Measurements from ENCODE around the gene DGUOK. TPM values are rescaled to one million over a fixed set of nuclear protein-coding genes. Genes with fewer than 3 reads are reported as not detected.

DGUOK gene
- total and polyA plus RNA-seq, 9 donors = 35.0 to 50.5 (median 44.9) TPM

DNA sequence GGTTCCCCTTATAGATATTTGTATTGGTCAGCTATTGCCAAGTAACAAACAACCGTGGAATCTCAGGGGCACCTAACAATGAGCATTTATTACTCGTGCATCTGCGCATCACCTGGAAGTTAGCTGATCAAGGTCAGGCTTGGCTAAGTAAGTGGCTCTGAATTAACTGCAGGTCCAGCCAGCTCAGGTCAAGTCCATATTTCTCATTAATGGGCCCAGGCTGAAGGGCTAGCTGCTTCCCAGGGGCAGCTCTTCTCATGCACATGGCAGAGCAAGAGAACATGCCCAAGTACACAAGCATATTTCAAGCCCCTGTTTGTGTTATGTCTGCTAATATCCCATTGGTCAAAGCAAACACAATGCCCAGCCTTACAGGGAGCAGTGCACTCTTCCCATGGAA is 7.8 kb upstream of the DGUOK start:
- WGBS (ENCODE audit: insufficient coverage) = 81% methylated on average over 3 of the region's 3 CpGs
- H3K9me3 ChIP-seq (replicated peaks; ENCODE audit: control insufficient read depth, low read depth, low read length) = no peaks in the 10 kb centered on the region
- peaks cover 21% of the 10 kb centered on the region for H3K27me3 ChIP-seq (ENCODE audit: control insufficient read depth, insufficient read depth, low read length)
- DNase-seq = no peak
- no peak overlapping the region for H3K27ac ChIP-seq (ENCODE audit: low read length)
- H3K4me1 ChIP-seq (ENCODE audit: control insufficient read depth, insufficient read depth, low read length) = no peaks in the 10 kb centered on the region
- no peak overlapping the region for H3K4me3 ChIP-seq (ENCODE audit: low read length)
- H3K36me3 ChIP-seq (ENCODE audit: control insufficient read depth, insufficient read depth, low read length) = no peaks in the 10 kb centered on the region

DNA sequence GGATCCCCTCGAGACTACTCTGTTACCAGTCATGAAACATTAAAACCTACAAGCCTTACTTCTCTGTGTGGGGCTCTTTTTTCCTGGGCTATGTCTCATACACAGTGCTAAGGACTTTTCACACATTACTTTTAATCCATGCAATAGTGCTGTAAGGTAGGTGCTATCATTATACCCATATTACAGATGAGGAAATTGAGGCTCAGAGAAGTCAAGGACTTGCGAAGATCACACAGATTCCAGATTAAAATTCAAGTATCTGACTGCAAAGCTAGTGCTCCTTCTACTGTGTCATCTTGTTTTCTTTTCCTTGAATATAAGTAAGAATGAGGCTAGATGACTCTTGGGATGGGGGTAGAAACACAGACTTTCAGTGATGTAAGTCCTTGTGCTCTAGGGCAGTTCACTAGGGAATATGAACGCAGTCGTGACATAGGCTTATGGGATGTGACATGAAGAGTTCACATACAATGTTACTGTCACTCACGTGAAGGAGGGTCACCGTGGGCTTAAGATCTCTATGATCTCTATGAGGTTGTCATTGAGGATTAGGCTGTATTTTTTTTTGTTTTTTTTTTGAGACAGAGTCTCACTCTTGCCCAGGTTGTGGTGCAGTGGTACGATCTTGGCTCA is 7.0 kb upstream of the DGUOK start:
- 75% methylated on average over 1 of the region's 7 CpGs for WGBS (ENCODE audit: insufficient coverage)

DNA sequence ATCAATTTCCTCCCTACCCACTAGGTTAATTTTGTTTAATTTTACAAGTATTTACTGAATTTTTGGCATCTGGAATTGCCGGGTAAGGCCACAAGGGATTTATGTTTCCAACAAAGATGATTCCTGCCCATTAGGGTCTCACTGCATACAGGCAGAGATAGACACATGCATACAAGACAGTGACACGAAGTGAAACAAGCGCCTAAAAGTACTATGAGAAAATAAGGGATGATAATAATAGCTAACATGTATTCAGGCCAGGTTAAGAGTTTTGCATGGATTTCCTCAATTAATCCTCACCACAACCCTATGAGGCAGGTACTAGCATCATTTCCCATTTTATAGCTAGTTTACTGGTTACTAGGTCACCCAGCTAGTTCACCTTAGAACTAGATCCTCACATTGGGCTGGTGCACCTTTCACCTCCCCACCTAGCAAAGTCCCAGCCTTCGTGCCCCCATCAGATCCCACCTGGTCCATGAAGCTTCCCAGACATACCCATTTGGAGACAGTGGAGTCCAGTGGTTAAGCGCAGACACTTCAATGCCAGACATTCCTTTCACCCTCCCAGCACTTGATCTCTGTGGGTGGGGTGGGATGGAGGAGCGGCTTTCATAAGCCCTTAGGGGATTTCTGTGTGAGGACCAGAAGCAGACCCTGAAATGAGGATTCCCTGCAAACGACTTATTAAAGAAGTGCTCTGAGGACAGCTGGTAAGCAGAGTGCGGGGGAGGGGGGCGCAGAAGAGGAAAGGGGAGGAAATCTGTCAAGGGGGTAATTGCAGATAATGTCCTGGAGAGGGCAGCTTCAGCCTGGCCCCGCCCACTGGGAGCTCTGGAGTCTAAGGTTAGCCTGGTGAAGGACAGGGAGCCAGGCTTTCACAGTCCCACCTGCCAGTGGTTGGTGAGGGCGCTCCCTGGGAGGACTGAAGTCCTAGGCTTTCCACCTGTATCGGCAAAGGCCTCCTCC is 5.8 kb upstream of the DGUOK start:
- Histone ChIP-seq H3K9me3 (replicated peaks; ENCODE audit: control insufficient read depth, low read depth, low read length) (no peaks in the 10 kb centered on the region), H3K27me3 (ENCODE audit: control insufficient read depth, insufficient read depth, low read length) (peaks cover 23% of the 10 kb centered on the region), H3K4me1 (ENCODE audit: control insufficient read depth, insufficient read depth, low read length) (no peaks in the 10 kb centered on the region), H3K36me3 (ENCODE audit: control insufficient read depth, insufficient read depth, low read length) (no peaks in the 10 kb centered on the region), H3K4me3 (ENCODE audit: low read length) (no peak overlapping the region), H3K27ac (ENCODE audit: low read length) (no peak overlapping the region)
- no peak for DNase-seq
- 14% methylated on average over 5 of the region's 12 CpGs for whole genome bisulfite sequencing (ENCODE audit: insufficient coverage)

More for the DNA sequence above, 7.0 kb upstream of the DGUOK start:
- Histone ChIP-seq H3K9me3 (replicated peaks; ENCODE audit: control insufficient read depth, low read depth, low read length) (no peaks in the 10 kb centered on the region), H3K36me3 (ENCODE audit: control insufficient read depth, insufficient read depth, low read length) (no peaks in the 10 kb centered on the region), H3K27me3 (ENCODE audit: control insufficient read depth, insufficient read depth, low read length) (peaks cover 21% of the 10 kb centered on the region), H3K4me3 (ENCODE audit: low read length) (no peak overlapping the region), H3K4me1 (ENCODE audit: control insufficient read depth, insufficient read depth, low read length) (no peaks in the 10 kb centered on the region), H3K27ac (ENCODE audit: low read length) (no peak overlapping the region)
- no peak for DNase-seq

DNA sequence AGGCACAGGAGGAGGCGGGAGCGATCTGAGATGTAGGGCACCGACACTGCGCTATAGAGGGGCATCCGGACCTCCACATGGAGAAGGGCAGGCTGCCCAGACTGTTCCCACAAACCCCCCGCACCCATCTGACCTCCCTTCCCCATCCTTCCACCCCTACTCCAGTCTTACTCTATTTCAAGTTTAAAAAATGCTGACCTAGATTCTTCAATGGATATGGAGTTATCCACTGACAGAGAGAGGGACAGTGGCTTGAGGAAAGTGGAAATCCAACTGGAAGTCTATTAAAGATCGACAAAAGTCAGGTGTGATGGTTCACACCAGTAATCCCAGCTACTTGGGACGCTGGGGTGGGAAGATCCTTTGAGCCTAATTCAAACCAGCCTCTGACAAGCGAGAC is 5.1 kb upstream of the DGUOK start:
- H3K4me3 ChIP-seq (ENCODE audit: low read length) = no peak overlapping the region
- H3K27ac ChIP-seq (ENCODE audit: low read length) = no peak overlapping the region
- H3K4me1 ChIP-seq (ENCODE audit: control insufficient read depth, insufficient read depth, low read length) = peaks cover 2% of the 10 kb centered on the region
- H3K27me3 ChIP-seq (ENCODE audit: control insufficient read depth, insufficient read depth, low read length) = peaks cover 23% of the 10 kb centered on the region
- H3K9me3 ChIP-seq (replicated peaks; ENCODE audit: control insufficient read depth, low read depth, low read length) = no peaks in the 10 kb centered on the region
- H3K36me3 ChIP-seq (ENCODE audit: control insufficient read depth, insufficient read depth, low read length) = no peaks in the 10 kb centered on the region
- no peak for DNase-seq
- WGBS (ENCODE audit: insufficient coverage) = 82% methylated on average over 5 of the region's 9 CpGs

DNA sequence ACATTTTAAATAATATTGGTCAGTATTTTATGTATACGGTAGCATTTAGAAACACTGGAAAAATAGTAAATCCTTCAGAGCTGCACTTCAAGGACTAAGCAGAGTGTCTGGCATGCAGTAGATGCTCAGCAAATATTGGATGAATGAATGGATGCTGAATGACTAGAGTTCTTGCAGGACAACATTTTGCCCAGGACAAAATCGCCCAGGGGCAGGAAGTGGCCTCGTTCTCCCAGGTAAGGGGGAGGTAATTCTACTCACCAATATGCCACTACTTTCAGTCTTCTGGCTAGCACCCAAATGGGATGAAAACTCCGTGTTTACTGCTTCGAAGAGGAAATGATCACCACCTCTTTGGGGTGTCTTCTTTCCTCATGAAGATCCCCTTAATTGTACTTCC is 4.0 kb upstream of the DGUOK start:
- peaks cover 2% of the 10 kb centered on the region for H3K4me1 ChIP-seq (ENCODE audit: control insufficient read depth, insufficient read depth, low read length)
- DNase-seq = no peak
- peaks cover 23% of the 10 kb centered on the region for H3K27me3 ChIP-seq (ENCODE audit: control insufficient read depth, insufficient read depth, low read length)
- H3K36me3 ChIP-seq (ENCODE audit: control insufficient read depth, insufficient read depth, low read length) = no peaks in the 10 kb centered on the region
- 52% methylated on average over 3 of the region's 5 CpGs for WGBS (ENCODE audit: insufficient coverage)
- no peak overlapping the region for H3K4me3 ChIP-seq (ENCODE audit: low read length)
- no peak overlapping the region for H3K27ac ChIP-seq (ENCODE audit: low read length)
- no peaks in the 10 kb centered on the region for H3K9me3 ChIP-seq (replicated peaks; ENCODE audit: control insufficient read depth, low read depth, low read length)

DNA sequence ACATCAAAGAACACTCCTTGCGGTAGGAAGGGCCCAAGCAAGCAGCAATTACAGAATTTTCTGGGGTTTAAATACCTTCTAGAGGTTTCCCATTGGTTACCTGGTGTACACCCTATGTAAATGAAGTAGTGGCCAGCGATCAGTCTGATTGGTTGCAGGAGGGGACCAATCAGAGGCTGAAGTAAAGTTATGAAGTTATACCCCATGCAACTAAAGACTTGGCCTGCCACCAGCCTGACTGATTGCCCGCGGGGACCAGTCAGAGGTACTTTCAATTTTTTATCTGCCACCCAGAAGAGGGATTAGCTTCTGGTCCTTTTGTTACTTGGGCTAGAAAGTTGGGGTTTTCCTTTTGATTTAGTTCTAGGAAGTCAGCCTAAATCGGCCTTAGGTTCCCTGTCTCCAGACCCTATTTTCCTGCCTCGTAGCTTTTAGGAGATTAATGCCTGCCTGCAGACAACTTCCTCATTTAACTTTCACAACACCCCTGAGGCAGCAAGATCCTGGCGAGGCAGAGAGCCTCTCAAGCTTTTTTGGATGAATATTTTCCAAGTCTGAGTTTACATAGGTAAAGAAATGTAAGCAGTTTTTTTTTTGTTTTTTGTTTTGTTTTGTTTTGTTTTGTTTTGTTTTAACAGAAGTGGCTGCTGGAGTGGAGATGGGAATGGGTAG is 1.5 kb upstream of the DGUOK start:
- H3K9me3 ChIP-seq (replicated peaks; ENCODE audit: control insufficient read depth, low read depth, low read length) = no peaks in the 10 kb centered on the region
- peaks cover 20% of the 10 kb centered on the region for H3K27me3 ChIP-seq (ENCODE audit: control insufficient read depth, insufficient read depth, low read length)
- WGBS (ENCODE audit: insufficient coverage) = no CpG with 5 or more reads among the region's 7 CpGs
- no peak overlapping the region for H3K27ac ChIP-seq (ENCODE audit: low read length)
- DNase-seq = peak; percentile 25
- H3K4me3 ChIP-seq (ENCODE audit: low read length) = no peak overlapping the region
- H3K4me1 ChIP-seq (ENCODE audit: control insufficient read depth, insufficient read depth, low read length) = peaks cover 13% of the 10 kb centered on the region
- no peaks in the 10 kb centered on the region for H3K36me3 ChIP-seq (ENCODE audit: control insufficient read depth, insufficient read depth, low read length)

DNA sequence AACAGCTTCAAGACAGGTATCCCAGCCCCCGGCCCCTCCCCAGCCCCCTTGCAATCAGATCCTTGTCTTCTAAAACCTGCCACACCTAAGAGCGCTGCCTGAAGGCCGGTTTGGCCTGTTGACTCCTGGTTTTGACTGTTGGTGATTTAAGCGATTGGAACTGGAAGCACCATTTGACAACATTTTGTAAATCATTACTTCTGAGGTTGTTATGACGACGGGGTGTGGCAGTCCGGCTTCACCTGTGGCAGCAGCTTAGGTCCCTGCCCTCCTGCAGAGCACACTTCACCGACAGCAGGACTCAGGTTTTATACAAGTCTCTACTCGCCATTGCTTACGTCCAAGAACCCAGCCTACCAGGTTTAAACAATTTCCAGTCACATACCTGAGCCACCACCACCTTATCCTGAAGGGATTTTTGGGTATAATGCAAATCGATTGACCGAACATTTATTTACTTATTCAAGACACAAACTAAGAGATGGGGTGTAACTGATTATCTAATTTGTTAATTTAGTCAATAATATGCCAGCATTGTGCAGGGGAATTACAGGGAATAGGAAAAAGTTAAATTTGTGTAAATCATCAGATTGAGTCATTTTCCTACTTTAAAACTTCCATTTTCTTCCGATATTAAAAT is 707 bp upstream of the DGUOK start:
- no peaks in the 10 kb centered on the region for H3K9me3 ChIP-seq (replicated peaks; ENCODE audit: control insufficient read depth, low read depth, low read length)
- H3K36me3 ChIP-seq (ENCODE audit: control insufficient read depth, insufficient read depth, low read length) = no peaks in the 10 kb centered on the region
- 93% methylated on average over 3 of the region's 13 CpGs for WGBS (ENCODE audit: insufficient coverage)
- peak overlapping the region; percentile 63 for H3K4me3 ChIP-seq (ENCODE audit: low read length)
- peak overlapping the region; percentile 93 for H3K27ac ChIP-seq (ENCODE audit: low read length)
- H3K27me3 ChIP-seq (ENCODE audit: control insufficient read depth, insufficient read depth, low read length) = peaks cover 17% of the 10 kb centered on the region
- peaks cover 13% of the 10 kb centered on the region for H3K4me1 ChIP-seq (ENCODE audit: control insufficient read depth, insufficient read depth, low read length)
- no peak for DNase-seq

DNA sequence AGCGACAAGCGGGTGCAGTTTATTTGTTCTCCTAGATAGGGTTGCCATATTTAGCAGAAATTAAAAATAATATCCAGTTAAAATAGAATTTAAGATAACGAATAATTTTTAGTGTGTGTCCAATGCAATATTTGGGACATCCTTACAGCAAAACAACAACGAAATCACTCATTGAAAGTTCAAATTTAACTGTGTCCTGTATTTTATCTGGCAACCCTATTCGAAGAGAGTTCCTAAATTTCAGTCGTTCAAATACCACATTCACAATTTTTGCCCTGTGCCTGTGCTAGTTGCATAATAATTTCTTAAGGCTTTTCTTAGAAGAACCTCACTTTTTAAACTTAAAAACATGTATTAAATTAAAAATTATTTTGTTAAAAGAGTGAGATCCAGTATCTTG is 664 bp downstream of the DGUOK start:
- no CpG with 5 or more reads among the region's 6 CpGs for WGBS (ENCODE audit: insufficient coverage)
- peak overlapping the region; percentile 63 for H3K4me3 ChIP-seq (ENCODE audit: low read length)
- H3K4me1 ChIP-seq (ENCODE audit: control insufficient read depth, insufficient read depth, low read length) = peaks cover 13% of the 10 kb centered on the region
- H3K9me3 ChIP-seq (replicated peaks; ENCODE audit: control insufficient read depth, low read depth, low read length) = no peaks in the 10 kb centered on the region
- DNase-seq = no peak
- H3K36me3 ChIP-seq (ENCODE audit: control insufficient read depth, insufficient read depth, low read length) = peaks cover 3% of the 10 kb centered on the region
- H3K27me3 ChIP-seq (ENCODE audit: control insufficient read depth, insufficient read depth, low read length) = peaks cover 9% of the 10 kb centered on the region
- H3K27ac ChIP-seq (ENCODE audit: low read length) = peak overlapping the region; percentile 93

DNA sequence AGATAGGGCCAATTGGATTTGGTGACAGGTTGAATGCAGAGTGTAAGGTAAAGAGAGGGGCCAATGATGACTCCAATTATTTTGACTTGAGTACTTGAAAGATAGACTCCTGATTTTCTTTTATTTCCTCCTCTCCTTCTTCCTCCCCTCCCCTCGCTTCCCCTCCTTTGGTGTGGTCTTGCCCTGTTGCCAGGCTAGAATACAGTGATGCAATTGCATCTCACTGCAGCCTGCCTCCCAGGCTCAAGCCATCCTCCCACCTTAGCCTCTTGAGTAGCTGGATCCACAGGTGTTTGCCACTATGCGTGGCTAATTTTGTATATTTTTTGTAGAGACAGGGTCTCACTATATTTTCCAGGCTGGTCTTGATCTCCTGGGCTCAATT is 2.3 kb downstream of the DGUOK start:
- Histone ChIP-seq H3K27me3 (ENCODE audit: control insufficient read depth, insufficient read depth, low read length) (peaks cover 2% of the 10 kb centered on the region), H3K9me3 (replicated peaks; ENCODE audit: control insufficient read depth, low read depth, low read length) (no peaks in the 10 kb centered on the region), H3K36me3 (ENCODE audit: control insufficient read depth, insufficient read depth, low read length) (peaks cover 10% of the 10 kb centered on the region), H3K27ac (ENCODE audit: low read length) (no peak overlapping the region), H3K4me3 (ENCODE audit: low read length) (no peak overlapping the region), H3K4me1 (ENCODE audit: control insufficient read depth, insufficient read depth, low read length) (peaks cover 13% of the 10 kb centered on the region)
- DNase-seq = no peak
- WGBS (ENCODE audit: insufficient coverage) = 100% methylated on average over 1 of the region's 2 CpGs

DNA sequence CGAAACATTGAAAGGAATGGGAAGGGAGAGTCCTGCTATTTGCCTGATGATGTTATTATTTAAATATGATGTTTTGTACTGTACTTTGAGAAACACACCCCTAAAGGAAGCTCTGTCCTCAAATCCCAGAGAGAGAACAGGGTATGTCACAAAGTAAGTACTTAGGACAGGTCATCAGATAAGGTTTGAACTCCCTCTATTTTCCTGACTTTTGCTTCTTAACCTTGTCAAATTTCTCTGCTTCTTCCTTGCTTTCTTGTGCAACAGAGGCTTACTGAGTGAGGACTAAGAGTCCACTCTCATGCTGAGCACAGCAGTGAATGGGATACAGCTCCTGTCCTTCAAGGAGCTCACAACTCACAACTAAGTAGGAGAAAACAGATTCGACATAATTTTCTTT is 3.7 kb downstream of the DGUOK start:
- H3K9me3 ChIP-seq (replicated peaks; ENCODE audit: control insufficient read depth, low read depth, low read length) = no peaks in the 10 kb centered on the region
- no peak overlapping the region for H3K4me3 ChIP-seq (ENCODE audit: low read length)
- H3K27ac ChIP-seq (ENCODE audit: low read length) = no peak overlapping the region
- DNase-seq = no peak
- no CpG with 5 or more reads among the region's 2 CpGs for WGBS (ENCODE audit: insufficient coverage)
- H3K36me3 ChIP-seq (ENCODE audit: control insufficient read depth, insufficient read depth, low read length) = peaks cover 10% of the 10 kb centered on the region
- no peaks in the 10 kb centered on the region for H3K27me3 ChIP-seq (ENCODE audit: control insufficient read depth, insufficient read depth, low read length)
- H3K4me1 ChIP-seq (ENCODE audit: control insufficient read depth, insufficient read depth, low read length) = peaks cover 13% of the 10 kb centered on the region
